ENCODE data around the gene ACBD6. TPM values are rescaled to one million over a fixed set of nuclear protein-coding genes. Genes with fewer than 3 reads are reported as not detected.

Gene ACBD6
- total RNA-seq, 1 experiment from 2014 or later, result 136 TPM

DNA sequence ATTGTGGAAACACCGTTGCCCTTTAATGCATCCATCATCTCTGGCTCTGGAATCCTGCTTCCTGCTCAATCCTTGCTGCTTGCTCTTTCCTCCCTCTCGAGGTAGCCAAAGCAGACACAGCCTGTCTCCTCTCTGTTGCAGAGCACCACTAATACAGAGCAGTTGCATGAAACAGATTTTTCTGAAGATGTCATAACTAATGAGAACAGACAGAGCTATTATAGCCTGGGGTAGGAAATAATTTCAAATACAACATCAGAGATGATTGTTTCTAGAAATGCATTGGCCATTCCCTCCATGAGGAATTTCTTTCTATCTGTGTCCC is 23.3 kb upstream of the ACBD6 start:
- Mint-ChIP-seq H3K27ac (ENCODE audit: low read depth, unreplicated experiment) (peak overlapping the region; percentile 82), H3K4me1 (ENCODE audit: insufficient read depth, unreplicated experiment) (peaks cover 90% of the 10 kb centered on the region), H3K36me3 (ENCODE audit: insufficient read depth, unreplicated experiment) (no peaks in the 10 kb centered on the region), H3K4me3 (ENCODE audit: unreplicated experiment) (no peak overlapping the region), H3K27me3 (ENCODE audit: insufficient read depth, unreplicated experiment) (no peaks in the 10 kb centered on the region), H3K9me3 (ENCODE audit: unreplicated experiment) (peaks cover 9% of the 10 kb centered on the region)
- no peak for DNase-seq (ENCODE audit: unreplicated experiment)
- no TSS peak for BruUV-seq (replicated peaks)
- TF ChIP-seq, protein P1, sequence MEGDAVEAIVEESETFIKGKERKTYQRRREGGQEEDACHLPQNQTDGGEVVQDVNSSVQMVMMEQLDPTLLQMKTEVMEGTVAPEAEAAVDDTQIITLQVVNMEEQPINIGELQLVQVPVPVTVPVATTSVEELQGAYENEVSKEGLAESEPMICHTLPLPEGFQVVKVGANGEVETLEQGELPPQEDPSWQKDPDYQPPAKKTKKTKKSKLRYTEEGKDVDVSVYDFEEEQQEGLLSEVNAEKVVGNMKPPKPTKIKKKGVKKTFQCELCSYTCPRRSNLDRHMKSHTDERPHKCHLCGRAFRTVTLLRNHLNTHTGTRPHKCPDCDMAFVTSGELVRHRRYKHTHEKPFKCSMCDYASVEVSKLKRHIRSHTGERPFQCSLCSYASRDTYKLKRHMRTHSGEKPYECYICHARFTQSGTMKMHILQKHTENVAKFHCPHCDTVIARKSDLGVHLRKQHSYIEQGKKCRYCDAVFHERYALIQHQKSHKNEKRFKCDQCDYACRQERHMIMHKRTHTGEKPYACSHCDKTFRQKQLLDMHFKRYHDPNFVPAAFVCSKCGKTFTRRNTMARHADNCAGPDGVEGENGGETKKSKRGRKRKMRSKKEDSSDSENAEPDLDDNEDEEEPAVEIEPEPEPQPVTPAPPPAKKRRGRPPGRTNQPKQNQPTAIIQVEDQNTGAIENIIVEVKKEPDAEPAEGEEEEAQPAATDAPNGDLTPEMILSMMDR (IDR thresholded peaks at IDR 0.05; ENCODE audit: unreplicated experiment), result no peak
- CTCF ChIA-PET, result interaction anchor here (0.6 to 6.9 kb wide), 6 partner anchors 9 to 654 kb away, joined by 3 to 77 read pairs (median 4); no protein-coding TSS in a partner anchor
- POLR2A ChIA-PET, result interaction anchor here (0.7 to 3.4 kb wide), 7 partner anchors 10 to 406 kb away, joined by 3 to 15 read pairs (median 3); partner anchors contain the start of gene XPR1
- intact Hi-C loops (cut with micrococcal nuclease), result no loop called here

DNA sequence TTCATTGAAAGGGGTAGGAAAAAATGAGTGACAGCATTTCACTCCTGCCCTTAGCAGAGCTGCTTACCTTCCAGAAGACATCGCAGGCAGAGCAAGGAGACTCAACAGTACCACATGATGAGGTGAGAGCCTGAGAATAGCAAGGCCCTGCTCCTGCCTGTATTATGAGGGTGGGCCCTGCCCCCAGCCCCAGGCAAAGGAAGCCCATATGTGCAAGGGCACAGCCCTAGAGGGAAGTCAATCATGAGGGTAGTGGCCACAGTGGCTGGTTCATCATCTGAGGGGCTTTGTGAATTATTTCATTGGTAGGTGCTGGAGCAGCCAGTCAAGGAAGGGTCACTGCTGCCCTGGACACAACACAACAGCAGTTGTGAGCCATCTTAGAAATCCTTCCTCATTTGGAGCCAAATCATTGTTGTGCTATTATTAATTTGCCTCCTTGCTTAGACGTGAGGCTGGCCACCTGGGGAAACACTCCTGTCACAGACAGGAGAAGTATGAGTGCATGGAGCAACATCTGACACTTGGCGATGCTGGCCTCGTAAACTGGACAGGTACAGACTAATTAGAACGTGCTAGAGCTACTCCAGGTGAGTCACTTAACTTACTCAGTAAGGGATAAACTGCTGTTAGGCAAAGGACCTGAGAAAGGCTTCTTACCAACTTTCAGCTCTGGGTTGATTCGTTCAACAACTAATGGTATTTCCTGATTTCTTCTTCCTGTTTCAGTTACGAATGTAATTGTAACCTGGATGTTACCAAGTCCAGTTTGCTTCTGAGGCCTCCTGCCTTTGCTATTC is 22.7 kb upstream of the ACBD6 start:
- Mint-ChIP-seq H3K9me3 (ENCODE audit: unreplicated experiment) (peaks cover 9% of the 10 kb centered on the region), H3K27me3 (ENCODE audit: insufficient read depth, unreplicated experiment) (no peaks in the 10 kb centered on the region), H3K4me1 (ENCODE audit: insufficient read depth, unreplicated experiment) (peaks cover 85% of the 10 kb centered on the region), H3K4me3 (ENCODE audit: unreplicated experiment) (no peak overlapping the region), H3K36me3 (ENCODE audit: insufficient read depth, unreplicated experiment) (peaks cover 2% of the 10 kb centered on the region), H3K27ac (ENCODE audit: low read depth, unreplicated experiment) (peak overlapping the region; percentile 82)
- intact Hi-C loops (cut with micrococcal nuclease), result no loop called here
- CTCF ChIA-PET, result interaction anchor here (0.8 to 6.9 kb wide), 4 partner anchors 8 to 337 kb away, joined by 3 to 77 read pairs (median 8); no protein-coding TSS in a partner anchor
- TF ChIP-seq, protein P1 (IDR thresholded peaks at IDR 0.05; ENCODE audit: unreplicated experiment), result no peak
- POLR2A ChIA-PET, result interaction anchor here (0.5 to 3.4 kb wide), 11 partner anchors 9 to 565 kb away, joined by 3 to 15 read pairs (median 3); partner anchors contain the start of genes ACBD6 and XPR1
- no TSS peak for BruUV-seq (replicated peaks)
- peak; percentile 54 for DNase-seq (ENCODE audit: unreplicated experiment)

DNA sequence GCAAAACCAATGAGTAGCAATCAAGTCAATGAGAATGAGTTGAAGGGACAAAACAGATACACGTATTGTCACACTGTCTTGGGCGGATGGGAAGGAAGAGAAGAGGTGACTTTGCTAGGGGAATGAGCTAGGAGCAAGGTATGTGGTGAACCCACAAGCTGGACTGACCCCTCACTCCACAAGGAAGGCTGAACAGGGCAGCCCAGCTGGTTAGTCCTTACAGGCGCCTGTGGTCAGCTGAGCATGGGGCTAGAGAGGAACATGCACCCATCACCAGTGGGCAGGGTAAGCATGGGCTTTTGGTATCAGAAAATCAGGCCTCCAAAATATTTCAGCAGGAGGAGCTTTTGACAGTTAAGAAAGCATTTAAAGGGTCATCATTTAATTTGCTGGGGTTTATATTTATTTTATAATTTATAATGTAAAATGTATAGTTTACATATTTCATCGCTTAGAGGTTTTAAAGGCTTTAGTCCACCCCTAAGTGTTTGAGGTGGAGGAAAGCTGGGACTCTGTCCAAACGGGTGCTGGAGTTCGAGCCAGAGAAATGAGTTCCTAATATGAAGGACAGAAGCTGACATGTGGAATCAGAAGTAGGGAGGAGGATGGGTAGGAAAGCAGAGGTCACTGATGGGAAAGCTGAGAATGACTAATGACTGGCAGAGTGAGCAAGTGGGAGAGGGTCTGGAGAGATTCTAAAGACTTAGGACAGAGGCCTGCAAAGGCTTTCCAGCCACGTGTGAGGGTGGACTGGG is 22.0 kb upstream of the ACBD6 start:
- TF ChIP-seq, protein P1 (IDR thresholded peaks at IDR 0.05; ENCODE audit: unreplicated experiment), result no peak
- no peak overlapping the region for H3K4me3 Mint-ChIP-seq (ENCODE audit: unreplicated experiment)
- peaks cover 9% of the 10 kb centered on the region for H3K9me3 Mint-ChIP-seq (ENCODE audit: unreplicated experiment)
- no peaks in the 10 kb centered on the region for H3K27me3 Mint-ChIP-seq (ENCODE audit: insufficient read depth, unreplicated experiment)
- CTCF ChIA-PET, result interaction anchor here (0.7 to 6.9 kb wide), 5 partner anchors 8 to 618 kb away, joined by 3 to 77 read pairs (median 3); no protein-coding TSS in a partner anchor
- peaks cover 7% of the 10 kb centered on the region for H3K36me3 Mint-ChIP-seq (ENCODE audit: insufficient read depth, unreplicated experiment)
- POLR2A ChIA-PET, result interaction anchor here (0.5 to 3.4 kb wide), 8 partner anchors 8 to 566 kb away, joined by 3 to 15 read pairs (median 5); partner anchors contain the start of genes ACBD6 and XPR1
- H3K4me1 Mint-ChIP-seq (ENCODE audit: insufficient read depth, unreplicated experiment), result peaks cover 84% of the 10 kb centered on the region
- BruUV-seq (replicated peaks), result no TSS peak
- peak overlapping the region; percentile 82 for H3K27ac Mint-ChIP-seq (ENCODE audit: low read depth, unreplicated experiment)
- intact Hi-C loops (cut with micrococcal nuclease), result no loop called here
- DNase-seq (ENCODE audit: unreplicated experiment), result no peak

DNA sequence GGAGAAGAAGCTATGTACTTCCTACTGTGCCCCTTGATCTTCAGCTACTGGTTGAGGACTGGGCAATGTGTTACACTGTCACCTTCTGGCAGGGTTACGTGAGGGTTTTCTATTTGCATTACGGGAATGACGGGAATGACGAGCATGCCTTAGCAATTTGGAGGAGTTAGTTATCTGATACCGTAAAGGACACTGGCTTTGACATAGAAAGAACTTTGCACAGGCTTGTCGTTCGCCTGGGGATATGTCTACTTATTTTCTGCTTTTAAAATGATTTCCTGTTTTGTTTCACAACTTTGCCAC is 19.8 kb upstream of the ACBD6 start:
- TF ChIP-seq, protein P1 (IDR thresholded peaks at IDR 0.05; ENCODE audit: unreplicated experiment), result no peak
- no TSS peak for BruUV-seq (replicated peaks)
- H3K36me3 Mint-ChIP-seq (ENCODE audit: insufficient read depth, unreplicated experiment), result peaks cover 7% of the 10 kb centered on the region
- H3K9me3 Mint-ChIP-seq (ENCODE audit: unreplicated experiment), result peaks cover 9% of the 10 kb centered on the region
- peak overlapping the region; percentile 82 for H3K27ac Mint-ChIP-seq (ENCODE audit: low read depth, unreplicated experiment)
- peak; percentile 99 for DNase-seq (ENCODE audit: unreplicated experiment)
- peaks cover 65% of the 10 kb centered on the region for H3K4me1 Mint-ChIP-seq (ENCODE audit: insufficient read depth, unreplicated experiment)
- ChIA-PET CTCF (interaction anchor here (1.0 to 13.2 kb wide), 9 partner anchors 8 to 341 kb away, joined by 3 to 253 read pairs (median 4); partner anchors contain the start of gene XPR1), POLR2A (interaction anchor here (0.6 to 4.5 kb wide), 23 partner anchors 8 to 619 kb away, joined by 3 to 63 read pairs (median 4); partner anchors contain the start of genes ACBD6 and XPR1)
- H3K27me3 Mint-ChIP-seq (ENCODE audit: insufficient read depth, unreplicated experiment), result no peaks in the 10 kb centered on the region
- intact Hi-C loops (cut with micrococcal nuclease), result no loop called here
- H3K4me3 Mint-ChIP-seq (ENCODE audit: unreplicated experiment), result peak overlapping the region; percentile 34
